ENCODE data around the gene BRD9.
"Not testable (repeated sequence)": the region's sequence is repeated elsewhere in the genome, so short reads cannot be mapped to it uniquely, and the experiment has no call there.

The BRD9 gene

GRCh38 chr5:856531-857425 lies 35.8 kb downstream of the BRD9 start:
- no peak for DNase-seq

GRCh38 chr5:855771-856530 lies 36.6 kb downstream of the BRD9 start:
- no peak for DNase-seq

GRCh38 chr5:854966-855743 lies 37.4 kb downstream of the BRD9 start:
- DNase-seq = no peak

GRCh38 chr5:854217-854616 lies 38.4 kb downstream of the BRD9 start:
- DNase-seq = no peak

GRCh38 chr5:853416-854090 lies 39.0 kb downstream of the BRD9 start:
- DNase-seq = not testable (repeated sequence)

GRCh38 chr5:852431-853401 lies 39.9 kb downstream of the BRD9 start:
- no peak for DNase-seq

- DNase-seq = no peak
Measured at GRCh38 chr5:852018-852417, 40.6 kb downstream of the BRD9 start.

- DNase-seq = no peak
Measured at GRCh38 chr5:851553-851952, 41.0 kb downstream of the BRD9 start.

- DNase-seq = no peak
Measured at GRCh38 chr5:851076-851475, 41.5 kb downstream of the BRD9 start.

GRCh38 chr5:850511-851006 lies 42.0 kb downstream of the BRD9 start, which contains the start of gene ZDHHC11:
TSS of gene ZDHHC11 (minus strand) at chr5:850986. CDS start at chr5:850602, 384 bp downstream.
- no peak for DNase-seq

- no peak for DNase-seq
Measured at GRCh38 chr5:849651-850301, 42.8 kb downstream of the BRD9 start.

- DNase-seq = no peak
Measured at GRCh38 chr5:848671-849111, 43.9 kb downstream of the BRD9 start.

GRCh38 chr5:847736-848135 lies 44.9 kb downstream of the BRD9 start:
- DNase-seq = not testable (repeated sequence)

GRCh38 chr5:847212-847611 lies 45.4 kb downstream of the BRD9 start:
- not testable (repeated sequence) for DNase-seq

- not testable (repeated sequence) for DNase-seq
Measured at GRCh38 chr5:846602-847091, 46.0 kb downstream of the BRD9 start.

GRCh38 chr5:845676-846601 lies 46.7 kb downstream of the BRD9 start:
- DNase-seq = not testable (repeated sequence)

- DNase-seq = not testable (repeated sequence)
Measured at GRCh38 chr5:845031-845675, 47.4 kb downstream of the BRD9 start.

GRCh38 chr5:844426-844825 lies 48.2 kb downstream of the BRD9 start:
- DNase-seq = not testable (repeated sequence)

Data from NCI-H748 treated with DMSO at 0.1 percent for 48 hours (cell line).